C4-2B (cell line): ENCODE data around the gene PPP1R13L.

ENCODE experiments used
- CTCF ChIP-seq: fragments of 450-650 bp; conservative IDR thresholded peaks from 2 replicates; pipeline ENCODE4 v1.5.1; 2017; ENCODE audit warnings: mild to moderate bottlenecking
- ZFX ChIP-seq: fragments of 450-650 bp; IDR thresholded peaks from 2 replicates; pipeline ENCODE4 v1.6.1; 2017

- TF ChIP-seq CTCF: no peak
- no peak for TF ChIP-seq ZFX
Observed at GRCh38 chr19:45402298-45403061, 2.4 kb downstream of the PPP1R13L start.
